Muscle of arm (tissue), 12 donors: Measurements from ENCODE around the gene PEX12. TPM values are rescaled to one million over a fixed set of nuclear protein-coding genes. Genes with fewer than 3 reads are reported as not detected.
"Not testable (repeated sequence)": the region's sequence is repeated elsewhere in the genome, so short reads cannot be mapped to it uniquely, and the experiment has no call there.

ENCODE experiments used
- DNase-seq: peaks from one replicate; pipeline ENCODE4 v3.0.0-alpha.2; 2013
- polyA plus RNA-seq, 12 donors: library from polyadenylated mRNA; unstranded; fragments of 120-200 nt; gene quantifications; one replicate each; pipeline ENCODE4 v1.2.1, GENCODE V29; 2013; ENCODE audit not compliant: insufficient read length in 12 of 12

Gene PEX12
- polyA plus RNA-seq, 12 donors, result 5.2 to 10.4 (median 8.0) TPM; not detected in 1

DNA sequence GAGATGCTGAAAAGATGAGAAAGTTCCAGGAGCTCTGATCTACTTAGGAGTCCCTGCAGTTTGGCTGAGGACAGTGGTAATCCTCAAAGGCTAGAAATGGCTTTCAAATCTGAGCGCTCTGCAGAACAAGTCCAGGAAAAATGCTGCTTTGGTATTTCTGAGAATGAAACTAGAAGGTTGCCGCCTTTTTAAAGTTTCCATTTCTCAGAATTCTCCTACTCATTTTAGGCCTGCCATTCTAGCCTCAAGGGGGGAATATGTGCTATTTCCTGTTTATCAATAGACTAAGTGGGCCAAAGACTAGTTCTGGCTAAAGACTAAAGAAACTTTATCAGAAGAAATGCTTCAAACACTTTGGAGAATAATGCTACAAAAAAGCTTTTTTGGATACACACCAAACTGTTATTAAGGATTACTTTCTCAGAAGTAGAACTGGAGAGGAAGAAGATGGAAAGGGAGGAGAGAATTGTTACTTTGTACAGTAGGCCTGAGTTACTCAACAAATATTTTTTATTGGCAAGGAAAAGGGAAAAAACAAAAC, 40.7 kb downstream of the PEX12 start, which contains the start of gene SLFN12L:
TSS of gene SLFN12L (minus strand) at position 78 of the 541 bp plus-strand sequence. CDS start 15,314 bp downstream, outside the sequence.
- DNase-seq, result peak; percentile 25

DNA sequence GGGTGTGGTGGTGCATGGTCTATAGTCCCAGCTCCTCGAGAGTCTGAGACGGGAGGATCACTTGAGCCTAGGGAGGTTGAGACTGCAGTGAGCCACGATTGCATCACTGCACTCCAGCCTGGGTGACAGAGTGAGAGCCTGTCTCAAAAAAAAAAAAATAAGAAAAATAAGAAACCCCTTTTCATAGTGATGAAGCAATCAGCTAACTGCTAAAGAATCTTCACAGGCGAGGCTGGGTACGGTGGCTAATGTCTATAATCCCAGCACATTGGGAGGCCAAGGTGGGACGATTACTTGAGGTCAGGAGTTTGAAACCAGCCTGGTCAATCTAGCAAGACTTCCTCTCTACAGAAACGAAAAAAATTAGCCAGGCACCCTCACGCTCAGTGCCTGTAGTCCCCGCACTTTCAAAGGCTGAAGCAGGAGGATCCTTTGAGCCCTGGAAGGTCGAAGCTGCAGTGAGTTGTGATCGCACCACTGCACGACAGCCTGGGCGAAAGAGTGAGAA, 41.7 kb downstream of the PEX12 start:
- DNase-seq, result no peak

DNA sequence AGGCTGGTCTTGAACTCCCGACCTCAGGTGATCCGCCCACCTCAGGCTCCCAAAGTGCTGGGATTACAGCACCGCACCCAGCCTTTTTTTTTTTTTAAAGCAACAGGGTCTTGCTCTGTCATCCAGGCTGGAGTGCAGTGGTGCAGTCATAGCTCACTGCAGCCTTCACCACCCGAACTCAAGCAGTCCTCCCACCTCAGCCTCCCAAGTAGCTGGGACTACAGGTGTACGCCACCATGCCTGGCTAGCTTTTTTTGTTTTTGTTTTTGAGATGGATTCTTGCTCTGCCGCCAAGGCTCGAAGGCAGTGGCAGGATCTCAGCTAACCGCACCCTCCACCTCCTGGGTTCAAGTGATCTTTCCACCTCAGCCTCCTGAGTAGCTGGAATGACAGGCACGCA, 43.0 kb downstream of the PEX12 start:
- not testable (repeated sequence) for DNase-seq

DNA sequence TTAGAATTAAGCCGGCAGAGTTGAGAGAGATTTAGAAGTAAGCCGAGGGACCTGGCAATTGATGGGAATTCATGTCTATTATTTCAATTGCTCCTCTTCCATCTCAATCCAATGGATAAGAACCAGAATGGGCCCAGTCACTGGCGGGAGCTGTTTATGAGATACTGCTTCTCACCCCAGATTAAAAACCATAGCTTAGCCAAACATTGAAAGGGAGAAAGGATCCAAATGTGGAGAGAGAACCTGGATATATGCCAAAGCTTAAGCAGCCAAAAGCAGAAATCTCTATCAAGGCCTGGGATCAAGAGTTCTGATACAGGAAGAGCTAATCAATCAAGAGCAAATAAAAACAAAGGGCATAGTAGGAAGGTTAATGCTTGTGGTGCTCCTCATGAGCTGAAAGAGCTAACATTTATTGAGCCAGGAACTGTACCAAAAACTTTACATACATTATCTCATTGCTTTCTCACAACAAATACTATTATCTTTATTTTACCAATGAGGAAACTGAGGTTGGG, 43.7 kb downstream of the PEX12 start:
- no peak for DNase-seq

DNA sequence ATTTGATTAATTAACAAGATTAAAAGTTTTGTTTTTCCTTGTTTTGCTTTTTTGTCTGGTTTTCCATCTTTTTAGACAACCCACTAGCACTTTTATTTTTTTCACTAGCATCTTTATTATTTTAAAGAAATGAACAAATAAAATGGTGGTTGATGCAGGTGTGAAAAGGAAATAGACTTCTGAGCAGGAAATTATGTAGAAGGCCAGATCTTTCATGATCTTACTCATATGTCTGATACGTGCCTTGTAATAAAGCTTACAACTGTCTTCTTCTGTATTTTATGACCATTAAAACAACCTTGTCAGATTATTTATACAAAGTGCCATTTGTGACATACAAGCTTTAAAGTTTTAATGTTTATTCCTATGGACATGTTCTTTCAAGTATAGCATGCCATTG, 47.2 kb downstream of the PEX12 start:
- no peak for DNase-seq

DNA sequence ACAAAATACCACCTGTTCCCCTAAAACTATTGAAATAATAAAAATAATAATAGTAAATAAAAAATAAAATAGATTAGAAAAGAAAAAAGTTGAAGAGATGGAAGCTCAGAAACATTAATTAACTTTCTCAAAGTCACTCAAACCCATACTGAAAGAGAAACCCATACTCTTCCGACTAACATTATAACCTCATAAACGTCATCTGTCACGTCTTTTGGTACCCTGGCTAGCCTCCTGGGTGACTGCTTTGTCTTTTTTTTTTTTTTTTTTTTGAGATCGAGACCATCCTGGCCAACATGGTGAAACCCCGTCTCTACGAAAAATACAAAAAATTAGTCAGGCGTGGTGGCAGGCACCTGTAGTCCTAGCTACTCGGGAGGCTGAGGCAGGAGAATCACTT, 48.5 kb downstream of the PEX12 start:
- no peak for DNase-seq

DNA sequence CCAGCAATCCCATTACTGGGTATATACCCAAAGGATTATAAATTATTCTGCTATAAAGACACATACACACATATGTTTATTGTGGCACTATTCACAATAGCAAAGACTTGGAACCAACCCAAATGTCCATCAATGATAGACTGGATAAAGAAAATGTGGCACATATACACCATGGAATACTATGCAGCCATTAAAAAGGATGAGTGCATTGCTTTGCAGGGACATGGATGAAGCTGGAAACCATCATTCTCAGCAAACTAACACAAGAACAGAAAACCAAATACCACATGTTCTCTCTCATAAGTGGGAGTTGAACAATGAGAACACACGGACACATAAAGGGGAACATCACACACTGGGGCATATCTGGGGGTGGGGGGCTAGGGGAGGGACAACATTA, 49.0 kb downstream of the PEX12 start:
- not testable (repeated sequence) for DNase-seq

Other genes with a start within 250 kb of the PEX12 start
- gene SLFN11, start 204.9 kb downstream of the PEX12 start, polyA plus RNA-seq, result 10 to 100 TPM in 7 of 12 donors, 1 to 10 TPM in 4, not detected in 1; 5.4 to 20.4 (median 11.4) TPM
- 10 to 100 TPM in 3 of 12 donors, 1 to 10 TPM in 8, not detected in 1; 5.1 to 12.0 (median 8.1) TPM for gene SLFN12, start 146.1 kb downstream of the PEX12 start, polyA plus RNA-seq
- 10 to 100 TPM in 1 of 12 donors, 1 to 10 TPM in 10, not detected in 1; 2.4 to 11.6 (median 5.3) TPM for gene SLFN13, start 129.8 kb downstream of the PEX12 start, polyA plus RNA-seq
- gene SLFN12L, start 40.9 kb downstream of the PEX12 start, polyA plus RNA-seq, result under 1 TPM in 10 of 12 donors, not detected in 2; 0.10 to 0.72 (median 0.20) TPM
- gene SLFN14, start 17.8 kb downstream of the PEX12 start, polyA plus RNA-seq, result under 1 TPM in 10 of 12 donors, not detected in 2; 0.08 to 0.80 (median 0.24) TPM
- 10 to 100 TPM in 11 of 12 donors, not detected in 1; 75.5 to 97.8 (median 81.7) TPM for gene AP2B1, start 8.8 kb upstream of the PEX12 start, polyA plus RNA-seq
- 1 to 10 TPM in 11 of 12 donors, not detected in 1; 1.4 to 4.3 (median 2.4) TPM for gene RASL10B, start 153.1 kb upstream of the PEX12 start, polyA plus RNA-seq
- gene GAS2L2, start 174.7 kb upstream of the PEX12 start, polyA plus RNA-seq, result under 1 TPM in 1 of 12 donors, not detected in 11; 0.07 TPM
- under 1 TPM in 1 of 12 donors, not detected in 11; 0.16 TPM for gene C17orf50, start 182.3 kb upstream of the PEX12 start, polyA plus RNA-seq
- 10 to 100 TPM in 1 of 12 donors, 1 to 10 TPM in 10, not detected in 1; 2.2 to 14.3 (median 3.7) TPM for gene MMP28, start 217.1 kb upstream of the PEX12 start, polyA plus RNA-seq
- gene TAF15, start 230.9 kb upstream of the PEX12 start, polyA plus RNA-seq, result 100 to 1,000 TPM in 10 of 12 donors, 10 to 100 TPM in 1, not detected in 1; 96.4 to 211 (median 120) TPM